Measurements from ENCODE around the gene C10orf105. TPM values are rescaled to one million over a fixed set of nuclear protein-coding genes. Genes with fewer than 3 reads are reported as not detected.

C10orf105 gene
- total and polyA plus RNA-seq, 11 donors, result 0.03 to 0.57 (median 0.08) TPM; not detected in 6

- Histone ChIP-seq H3K9me3 (no peaks in the 10 kb centered on the region), H3K36me3 (peaks cover 0 to 89% (median 68%) of the 10 kb centered on the region in 9 donors), H3K27ac (peak overlapping the region in 7 of 12 donors; percentile 25 to 96 (median 53)), H3K4me3 (peak overlapping the region in 1 of 12 donors; percentile 1), H3K27me3 (no peaks in the 10 kb centered on the region), H3K4me1 (peaks cover 0 to 93% (median 36%) of the 10 kb centered on the region in 12 donors)
- intact Hi-C loops (cut with DNase I), result no loop called here
- no peak for DNase-seq
- TF ChIP-seq CTCF (IDR thresholded peaks at IDR 0.05) (no peak), POLR2A (IDR thresholded peaks at IDR 0.05) (no peak)
- peak in 1 of 4 donors; percentile 40 for ATAC-seq
- 77 to 89% (median 85%) methylated on average over 12 of the region's 12 CpGs for WGBS, 4 donors
Measured at GRCh38 chr10:71756311-71757191, 37.0 kb upstream of the C10orf105 start.

- TF ChIP-seq POLR2A (IDR thresholded peaks at IDR 0.05) (no peak), CTCF (IDR thresholded peaks at IDR 0.05) (no peak)
- no peak for ATAC-seq
- intact Hi-C loops (cut with DNase I), result no loop called here
- 89 to 92% (median 90%) methylated on average over 15 to 16 of the region's 16 CpGs for WGBS, 4 donors
- DNase-seq, result peak in 1 of 5 donors; percentile 42
- Histone ChIP-seq H3K27me3 (no peaks in the 10 kb centered on the region), H3K27ac (peak overlapping the region in 7 of 12 donors; percentile 3 to 96 (median 13)), H3K4me1 (peaks cover 3 to 92% (median 27%) of the 10 kb centered on the region in 12 donors), H3K4me3 (no peak overlapping the region), H3K36me3 (peaks cover 0 to 87% (median 66%) of the 10 kb centered on the region in 9 donors), H3K9me3 (no peaks in the 10 kb centered on the region)
Measured at GRCh38 chr10:71755179-71755879, 35.8 kb upstream of the C10orf105 start.

- no peak overlapping the region for H3K4me3 ChIP-seq
- H3K27me3 ChIP-seq, result no peaks in the 10 kb centered on the region
- no peaks in the 10 kb centered on the region for H3K9me3 ChIP-seq
- peaks cover 0 to 92% (median 68%) of the 10 kb centered on the region in 9 donors for H3K36me3 ChIP-seq
- intact Hi-C loops (cut with DNase I), result no loop called here
- H3K4me1 ChIP-seq, result peaks cover 6 to 98% (median 33%) of the 10 kb centered on the region in 12 donors
- DNase-seq (no peak), ATAC-seq (no peak)
- H3K27ac ChIP-seq, result peak overlapping the region in 8 of 12 donors; percentile 3 to 96 (median 25)
- 79 to 96% (median 86%) methylated on average over 3 of the region's 3 CpGs for WGBS, 4 donors
- TF ChIP-seq CTCF (IDR thresholded peaks at IDR 0.05), result no peak
- TF ChIP-seq POLR2A (IDR thresholded peaks at IDR 0.05), result no peak
Measured at GRCh38 chr10:71754562-71754961, 35.0 kb upstream of the C10orf105 start.

Measured in heart left ventricle (tissue), 16 donors.